SJCRH30 (cell line): ENCODE measurements around the gene BCAN. TPM values are rescaled to one million over a fixed set of nuclear protein-coding genes. Genes with fewer than 3 reads are reported as not detected.

Source experiments
- DNase-seq, 2 experiments: peaks; one replicate each; pipeline ENCODE4 v3.0.0-alpha.2; 2015 to 2020
- H3K27ac ChIP-seq: fragments of 250-450 bp; sonication (Bioruptor Pico); 2 replicates; pipeline ENCODE4 v1.5.1; 2020; ENCODE audit warnings: mild to moderate bottlenecking, moderate library complexity
- H3K27me3 ChIP-seq: fragments of 250-450 bp; sonication (Bioruptor Pico); 2 replicates; pipeline ENCODE4 v1.5.1; 2020; ENCODE audit warnings: mild to moderate bottlenecking, moderate library complexity
- H3K36me3 ChIP-seq: fragments of 250-450 bp; sonication (Bioruptor Pico); 2 replicates; pipeline ENCODE4 v1.5.1; 2020; ENCODE audit warnings: mild to moderate bottlenecking, moderate library complexity
- H3K4me1 ChIP-seq: fragments of 250-450 bp; sonication (Bioruptor Pico); 2 replicates; pipeline ENCODE4 v1.5.1; 2020; ENCODE audit warnings: mild to moderate bottlenecking, moderate library complexity
- H3K4me3 ChIP-seq: fragments of 250-450 bp; sonication (Bioruptor Pico); 2 replicates; pipeline ENCODE4 v1.5.1; 2020; ENCODE audit warnings: mild to moderate bottlenecking, moderate library complexity
- H3K9me3 ChIP-seq: fragments of 250-450 bp; sonication (Bioruptor Pico); replicated peaks from 2 replicates; pipeline ENCODE4 v1.5.1; 2020; ENCODE audit warnings: mild to moderate bottlenecking, moderate library complexity
- total RNA-seq: library from RNA; depleted of rRNA; stranded (reverse); fragments of >200 nt; shearing (Covaris generic); gene quantifications from 2 replicates; pipeline ENCODE4 v1.2.3, GENCODE V29; 2014

Gene BCAN
- total RNA-seq, 1 experiment from 2014 or later = not detected

- DNase-seq = peak in 1 of 2 experiments; percentile 41
- Histone ChIP-seq H3K9me3 (no peaks in the 10 kb centered on the region), H3K27ac (no peak overlapping the region), H3K36me3 (no peaks in the 10 kb centered on the region), H3K27me3 (peaks cover 11% of the 10 kb centered on the region; the same call in 1 of the 2 replicates), H3K4me1 (peaks cover 40% of the 10 kb centered on the region), H3K4me3 (no peak overlapping the region)
Observed at GRCh38 chr1:156693848-156694689, 52.2 kb downstream of the BCAN start.

DNA sequence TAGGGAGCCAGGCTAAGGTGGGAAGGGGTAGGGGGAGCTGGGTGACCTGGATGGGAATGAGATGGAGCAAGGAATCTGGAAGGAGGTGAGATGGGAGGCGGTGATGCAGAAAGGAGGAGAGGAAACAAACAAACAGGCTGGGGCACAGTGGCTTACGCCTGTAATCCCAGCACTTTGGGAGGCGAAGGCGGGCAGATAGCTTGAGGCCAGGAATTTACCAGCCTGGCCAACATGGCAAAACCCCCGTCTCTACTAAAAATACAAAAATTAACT lies 52.7 kb downstream of the BCAN start:
- H3K27ac ChIP-seq = no peak overlapping the region
- H3K4me1 ChIP-seq = peaks cover 39% of the 10 kb centered on the region
- no peaks in the 10 kb centered on the region for H3K9me3 ChIP-seq
- H3K27me3 ChIP-seq = peaks cover 11% of the 10 kb centered on the region; the same call in 1 of the 2 replicates
- H3K4me3 ChIP-seq = no peak overlapping the region
- DNase-seq = no peak
- no peaks in the 10 kb centered on the region for H3K36me3 ChIP-seq

- H3K9me3 ChIP-seq = no peaks in the 10 kb centered on the region
- DNase-seq = no peak
- peaks cover 8% of the 10 kb centered on the region; the same call in 1 of the 2 replicates for H3K27me3 ChIP-seq
- no peak overlapping the region for H3K27ac ChIP-seq
- H3K4me1 ChIP-seq = peaks cover 20% of the 10 kb centered on the region
- H3K4me3 ChIP-seq = no peak overlapping the region
- H3K36me3 ChIP-seq = no peaks in the 10 kb centered on the region
Observed at GRCh38 chr1:156696755-156697154, 54.8 kb downstream of the BCAN start.

DNA sequence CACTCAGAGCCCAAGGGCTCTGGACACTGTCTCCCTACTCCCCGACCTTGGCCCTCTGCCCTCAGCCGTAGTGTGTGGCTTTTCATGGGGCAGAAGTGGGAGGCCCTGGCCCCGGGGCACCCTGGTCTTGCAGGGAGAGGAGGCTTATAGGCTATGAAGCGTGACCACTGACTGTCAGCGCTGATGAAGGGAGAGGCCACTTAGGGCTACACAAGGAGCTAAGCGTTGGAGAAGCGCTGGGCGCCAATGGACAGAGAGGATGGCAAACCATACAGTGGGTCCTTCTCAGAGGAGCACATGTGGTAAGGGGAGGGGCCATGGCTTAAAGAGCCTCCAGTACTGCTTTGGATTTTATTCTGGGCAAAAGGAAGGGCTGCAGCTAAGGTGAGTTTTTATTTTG lies 55.6 kb downstream of the BCAN start:
- Histone ChIP-seq H3K4me1 (peaks cover 12% of the 10 kb centered on the region), H3K9me3 (no peaks in the 10 kb centered on the region), H3K4me3 (no peak overlapping the region), H3K27ac (no peak overlapping the region), H3K27me3 (0 out of 2 replicates have a peak, but pooled peaks cover under 1% of the 10 kb centered on the region), H3K36me3 (no peaks in the 10 kb centered on the region)
- peak; percentile 13 to 37 for DNase-seq

DNA sequence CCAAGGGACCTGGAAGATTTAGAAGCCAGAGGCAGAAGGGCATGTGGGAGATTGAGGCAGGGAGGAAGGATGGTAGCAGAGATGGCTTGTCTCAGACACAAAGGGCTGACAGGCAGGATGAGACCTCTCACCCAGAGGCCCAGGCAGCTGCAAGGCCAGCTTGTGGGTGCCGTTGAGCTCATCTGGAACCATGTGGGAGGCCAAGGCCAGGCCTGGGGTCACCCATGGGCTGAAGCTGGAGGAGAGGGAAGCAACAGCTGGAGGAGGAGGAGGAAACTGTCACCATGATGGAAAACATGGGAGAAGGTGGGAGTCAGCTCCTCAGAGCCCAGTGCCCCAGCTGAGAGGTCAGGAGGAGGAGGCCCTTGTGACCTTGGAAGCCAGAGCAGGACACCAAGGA lies 57.1 kb downstream of the BCAN start:
- Histone ChIP-seq H3K9me3 (no peaks in the 10 kb centered on the region), H3K36me3 (no peaks in the 10 kb centered on the region), H3K27me3 (peaks cover 8% of the 10 kb centered on the region), H3K4me1 (peaks cover 11% of the 10 kb centered on the region), H3K27ac (no peak overlapping the region), H3K4me3 (no peak overlapping the region)
- DNase-seq = no peak

- Histone ChIP-seq H3K4me1 (peaks cover 23% of the 10 kb centered on the region), H3K4me3 (no peak overlapping the region), H3K27ac (no peak overlapping the region), H3K27me3 (peaks cover 18% of the 10 kb centered on the region), H3K9me3 (no peaks in the 10 kb centered on the region), H3K36me3 (no peaks in the 10 kb centered on the region)
- DNase-seq = no peak
Observed at GRCh38 chr1:156700736-156701531, 59.0 kb downstream of the BCAN start.

- H3K4me1 ChIP-seq = peaks cover 18% of the 10 kb centered on the region
- no peak overlapping the region for H3K4me3 ChIP-seq
- no peaks in the 10 kb centered on the region for H3K36me3 ChIP-seq
- H3K9me3 ChIP-seq = no peaks in the 10 kb centered on the region
- peaks cover 18% of the 10 kb centered on the region for H3K27me3 ChIP-seq
- H3K27ac ChIP-seq = no peak overlapping the region
- no peak for DNase-seq
Observed at GRCh38 chr1:156703336-156703735, 61.4 kb downstream of the BCAN start.

- peaks cover 18% of the 10 kb centered on the region for H3K4me1 ChIP-seq
- no peak overlapping the region for H3K4me3 ChIP-seq
Observed at GRCh38 chr1:156703741-156704140, 61.8 kb downstream of the BCAN start.

DNA sequence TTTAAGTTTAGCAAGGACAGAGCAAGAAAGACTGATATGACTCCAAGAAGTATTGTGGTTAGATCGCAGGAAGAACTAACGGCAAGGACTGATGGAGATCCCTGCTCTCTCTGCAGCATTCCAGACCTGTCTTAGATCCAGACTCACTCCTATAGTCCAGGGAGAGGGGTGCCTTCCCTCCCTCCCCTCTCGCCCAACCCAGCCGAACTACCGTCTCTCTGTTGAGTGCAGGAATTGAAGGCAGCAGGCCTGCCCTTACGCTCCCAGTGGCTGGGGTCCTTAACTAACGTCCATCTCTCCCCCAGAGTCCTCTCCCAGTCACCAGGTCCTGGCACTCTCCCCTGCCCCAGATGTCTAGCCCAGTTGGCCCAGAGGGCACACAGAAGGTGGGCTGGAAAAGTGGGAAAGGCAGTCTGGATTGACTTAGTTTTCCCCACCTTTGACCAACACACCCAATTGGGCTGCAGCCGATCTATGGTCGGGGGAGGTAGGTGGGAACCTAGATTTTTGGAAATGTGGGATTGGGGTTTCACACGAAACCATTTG lies 62.3 kb downstream of the BCAN start:
- Histone ChIP-seq H3K27ac (no peak overlapping the region), H3K4me3 (no peak overlapping the region), H3K27me3 (peaks cover 18% of the 10 kb centered on the region), H3K9me3 (no peaks in the 10 kb centered on the region), H3K36me3 (no peaks in the 10 kb centered on the region), H3K4me1 (peaks cover 18% of the 10 kb centered on the region)
- DNase-seq = no peak

More at GRCh38 chr1:156703741-156704140, 61.8 kb downstream of the BCAN start:
- Histone ChIP-seq H3K27ac (no peak overlapping the region), H3K27me3 (peaks cover 18% of the 10 kb centered on the region), H3K36me3 (no peaks in the 10 kb centered on the region), H3K9me3 (no peaks in the 10 kb centered on the region)
- peak; percentile 18 to 34 for DNase-seq

DNA sequence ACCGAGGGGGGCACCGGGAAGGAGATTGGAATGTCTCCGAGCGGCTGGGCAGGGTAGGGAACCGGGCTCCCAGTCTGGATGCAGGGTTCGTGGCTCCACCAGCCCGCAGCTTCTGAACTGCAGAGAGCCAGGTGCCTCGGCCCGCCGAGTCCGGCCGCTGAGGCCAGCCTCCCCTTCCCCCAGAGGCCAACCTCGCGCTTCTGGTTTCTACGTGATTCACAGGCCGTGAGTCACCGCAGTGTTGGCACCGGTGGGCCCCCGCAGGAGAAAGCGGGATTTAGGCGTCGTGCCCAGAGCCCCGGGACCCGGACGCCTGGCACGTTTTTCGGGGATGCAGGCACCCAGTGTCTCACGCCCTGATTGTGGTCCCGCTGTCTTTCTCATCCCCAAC lies 63.0 kb downstream of the BCAN start:
- Histone ChIP-seq H3K4me3 (peak overlapping the region; percentile 52), H3K4me1 (peaks cover 23% of the 10 kb centered on the region), H3K27me3 (peaks cover 18% of the 10 kb centered on the region), H3K9me3 (no peaks in the 10 kb centered on the region), H3K36me3 (no peaks in the 10 kb centered on the region), H3K27ac (no peak overlapping the region)
- peak; percentile 35 to 37 for DNase-seq

GRCh38 chr1:156705321-156705917 lies 63.5 kb downstream of the BCAN start, which contains the start of gene CRABP2:
TSS of gene CRABP2 (minus strand) at chr1:156705583. CDS start at chr1:156705446, 137 bp downstream.
- Histone ChIP-seq H3K4me3 (peak within 1 kb of the TSS; percentile 52), H3K27me3 (peaks cover 18% of the 10 kb centered on the region), H3K27ac (no peak within 1 kb of the TSS), H3K36me3 (no peaks in the 10 kb centered on the region), H3K9me3 (no peaks in the 10 kb centered on the region), H3K4me1 (peaks cover 25% of the 10 kb centered on the region)
- DNase-seq = no peak

DNA sequence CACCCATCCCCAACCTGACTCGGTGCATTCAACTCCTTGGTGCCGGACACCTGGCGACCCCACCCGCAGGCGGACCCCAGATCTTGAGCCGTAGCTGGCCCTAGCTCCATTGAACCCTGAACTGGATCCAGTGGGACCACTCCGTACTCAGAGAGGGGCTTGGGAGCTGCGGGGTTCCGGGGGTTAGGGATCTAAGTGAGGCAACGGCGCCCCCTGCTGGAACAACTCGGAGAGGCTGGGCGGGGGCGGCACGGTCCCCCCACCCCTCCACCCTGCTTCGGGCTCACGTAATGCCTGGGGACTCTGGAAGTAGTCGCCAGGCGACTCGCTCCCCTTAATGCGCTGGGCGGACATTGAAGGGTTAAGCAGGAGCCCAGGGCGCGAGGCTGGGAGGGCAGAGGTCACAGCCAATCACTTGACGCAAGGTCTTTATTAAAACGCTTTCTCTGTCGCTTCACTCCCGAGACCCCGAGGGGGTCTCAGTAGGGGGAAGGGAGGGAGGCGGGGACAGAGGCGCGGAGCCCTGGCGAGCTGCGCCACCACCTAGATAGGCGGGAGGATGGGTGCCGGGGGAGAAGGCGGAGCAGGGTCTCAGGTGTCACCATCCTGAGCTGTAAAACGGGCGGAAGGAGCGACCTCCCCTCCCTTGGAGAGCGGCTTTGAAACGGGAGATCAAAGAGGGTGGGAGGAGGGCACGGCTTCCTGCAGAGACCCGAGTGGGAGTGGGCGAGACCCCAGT lies 64.2 kb downstream of the BCAN start:
- peaks cover 25% of the 10 kb centered on the region for H3K4me1 ChIP-seq
- H3K27me3 ChIP-seq = peaks cover 18% of the 10 kb centered on the region
- H3K27ac ChIP-seq = no peak overlapping the region
- peak overlapping the region; percentile 52 for H3K4me3 ChIP-seq
- no peaks in the 10 kb centered on the region for H3K9me3 ChIP-seq
- no peaks in the 10 kb centered on the region for H3K36me3 ChIP-seq
- peak; percentile 71 to 78 for DNase-seq

GRCh38 chr1:156706657-156707416 lies 64.9 kb downstream of the BCAN start:
- H3K27ac ChIP-seq = no peak overlapping the region
- H3K27me3 ChIP-seq = peaks cover 18% of the 10 kb centered on the region
- peak; percentile 36 to 48 for DNase-seq
- no peaks in the 10 kb centered on the region for H3K9me3 ChIP-seq
- H3K36me3 ChIP-seq = no peaks in the 10 kb centered on the region
- peaks cover 25% of the 10 kb centered on the region for H3K4me1 ChIP-seq
- peak overlapping the region; percentile 52 for H3K4me3 ChIP-seq
